Measurements from ENCODE around the gene PARM1. TPM values are rescaled to one million over a fixed set of nuclear protein-coding genes. Genes with fewer than 3 reads are reported as not detected.

PARM1 gene
- total RNA-seq, 3 donors from 2014 or later (not counting 1 experiment from before 2014, with no cell fraction given), result 0.14 to 1.4 (median 0.24) TPM

- H3K36me3 ChIP-seq (ENCODE audit: control insufficient read depth, insufficient read depth, low read length), result no peaks in the 10 kb centered on the region
- no peak overlapping the region for H3K27ac ChIP-seq (ENCODE audit: low read length)
- no peak for TF ChIP-seq CTCF (IDR thresholded peaks at IDR 0.05)
- H3K4me3 ChIP-seq (ENCODE audit: low read length), result no peak overlapping the region
- 90% methylated on average over 1 of the region's 1 CpG for WGBS (ENCODE audit: insufficient coverage)
- intact Hi-C loops (cut with micrococcal nuclease), result no loop called here
- Mint-ChIP-seq H3K9me3 (peaks cover 3% of the 10 kb centered on the region in 2 donors), H3K27me3 (ENCODE audit: low read depth in 2 of 2) (no peaks in the 10 kb centered on the region), H3K4me1 (no peaks in the 10 kb centered on the region), H3K27ac (no peak overlapping the region), H3K4me3 (no peak overlapping the region), H3K36me3 (no peaks in the 10 kb centered on the region)
- H3K9me3 ChIP-seq (ENCODE audit: control insufficient read depth, insufficient read depth, low read length), result no peaks in the 10 kb centered on the region
- DNase-seq (no peak), ATAC-seq (no peak)
- no peaks in the 10 kb centered on the region for H3K4me1 ChIP-seq (ENCODE audit: control insufficient read depth, insufficient read depth, low read length)
- no peaks in the 10 kb centered on the region for H3K27me3 ChIP-seq (ENCODE audit: control insufficient read depth, insufficient read depth, low read length)
These were observed 120.4 kb downstream of the PARM1 start for GRCh38 chr4:75053352-75053751.

- no peak overlapping the region for H3K27ac ChIP-seq (ENCODE audit: low read length)
- WGBS (ENCODE audit: insufficient coverage), result 83% methylated on average over 3 of the region's 3 CpGs
- H3K36me3 ChIP-seq (ENCODE audit: control insufficient read depth, insufficient read depth, low read length), result no peaks in the 10 kb centered on the region
- no peaks in the 10 kb centered on the region for H3K4me1 Mint-ChIP-seq
- no peaks in the 10 kb centered on the region for H3K36me3 Mint-ChIP-seq
- TF ChIP-seq CTCF (IDR thresholded peaks at IDR 0.05), result no peak
- H3K9me3 ChIP-seq (ENCODE audit: control insufficient read depth, insufficient read depth, low read length), result no peaks in the 10 kb centered on the region
- peaks cover 3% of the 10 kb centered on the region in 2 donors for H3K9me3 Mint-ChIP-seq
- H3K27ac Mint-ChIP-seq, result no peak overlapping the region
- H3K27me3 ChIP-seq (ENCODE audit: control insufficient read depth, insufficient read depth, low read length), result no peaks in the 10 kb centered on the region
- H3K4me3 Mint-ChIP-seq, result no peak overlapping the region
- no peak overlapping the region for H3K4me3 ChIP-seq (ENCODE audit: low read length)
- DNase-seq (no peak), ATAC-seq (no peak)
- H3K4me1 ChIP-seq (ENCODE audit: control insufficient read depth, insufficient read depth, low read length), result no peaks in the 10 kb centered on the region
- intact Hi-C loops (cut with micrococcal nuclease), result no loop called here
- no peaks in the 10 kb centered on the region for H3K27me3 Mint-ChIP-seq (ENCODE audit: low read depth in 2 of 2)
These were observed 121.2 kb downstream of the PARM1 start for GRCh38 chr4:75054078-75054477.

GRCh38 chr4:75056277-75056676 is 123.4 kb downstream of the PARM1 start:
- no peak overlapping the region for H3K27ac ChIP-seq (ENCODE audit: low read length)
- ATAC-seq (no peak), DNase-seq (no peak)
- H3K4me1 ChIP-seq (ENCODE audit: control insufficient read depth, insufficient read depth, low read length), result no peaks in the 10 kb centered on the region
- intact Hi-C loops (cut with micrococcal nuclease), result no loop called here
- no peak overlapping the region for H3K4me3 ChIP-seq (ENCODE audit: low read length)
- peaks cover 3% of the 10 kb centered on the region in 2 donors for H3K9me3 Mint-ChIP-seq
- no peaks in the 10 kb centered on the region for H3K27me3 ChIP-seq (ENCODE audit: control insufficient read depth, insufficient read depth, low read length)
- WGBS (ENCODE audit: insufficient coverage), result 87% methylated on average over 4 of the region's 4 CpGs
- no peaks in the 10 kb centered on the region for H3K36me3 ChIP-seq (ENCODE audit: control insufficient read depth, insufficient read depth, low read length)
- no peak for TF ChIP-seq CTCF (IDR thresholded peaks at IDR 0.05)
- no peak overlapping the region for H3K27ac Mint-ChIP-seq
- H3K4me1 Mint-ChIP-seq, result no peaks in the 10 kb centered on the region
- H3K4me3 Mint-ChIP-seq, result no peak overlapping the region
- H3K27me3 Mint-ChIP-seq (ENCODE audit: low read depth in 2 of 2), result no peaks in the 10 kb centered on the region
- no peaks in the 10 kb centered on the region for H3K9me3 ChIP-seq (ENCODE audit: control insufficient read depth, insufficient read depth, low read length)
- H3K36me3 Mint-ChIP-seq, result no peaks in the 10 kb centered on the region

- H3K36me3 ChIP-seq (ENCODE audit: control insufficient read depth, insufficient read depth, low read length), result no peaks in the 10 kb centered on the region
- DNase-seq (no peak), ATAC-seq (no peak)
- H3K27ac ChIP-seq (ENCODE audit: low read length), result no peak overlapping the region
- Mint-ChIP-seq H3K36me3 (no peaks in the 10 kb centered on the region), H3K4me1 (no peaks in the 10 kb centered on the region), H3K9me3 (no peaks in the 10 kb centered on the region), H3K4me3 (no peak overlapping the region), H3K27ac (no peak overlapping the region), H3K27me3 (ENCODE audit: low read depth in 2 of 2) (no peaks in the 10 kb centered on the region)
- H3K4me3 ChIP-seq (ENCODE audit: low read length), result no peak overlapping the region
- no peaks in the 10 kb centered on the region for H3K9me3 ChIP-seq (ENCODE audit: control insufficient read depth, insufficient read depth, low read length)
- WGBS (ENCODE audit: insufficient coverage), result 97% methylated on average over 15 of the region's 15 CpGs
- intact Hi-C loops (cut with micrococcal nuclease), result no loop called here
- H3K4me1 ChIP-seq (ENCODE audit: control insufficient read depth, insufficient read depth, low read length), result no peaks in the 10 kb centered on the region
- no peaks in the 10 kb centered on the region for H3K27me3 ChIP-seq (ENCODE audit: control insufficient read depth, insufficient read depth, low read length)
- TF ChIP-seq CTCF (IDR thresholded peaks at IDR 0.05), result no peak
These were observed 124.5 kb downstream of the PARM1 start for GRCh38 chr4:75057369-75057768.

Measured in natural killer cell (primary cell).